A673 (cell line): Measurements from ENCODE around the gene CRY1.

Experiments
- CTCF ChIP-seq: fragments of 300-800, 200-600 bp; sonication (generic); conservative IDR thresholded peaks from 2 replicates; pipeline ENCODE4 v1.5.1; 2017; ENCODE audit warnings: low read depth, mild to moderate bottlenecking, antibody characterized with exemption, low read length, moderate library complexity, mixed read lengths
- EZH2 ChIP-seq: fragments of 200-600 bp; sonication (generic); IDR thresholded peaks from 2 replicates; pipeline ENCODE4 v1.6.1; 2017; ENCODE audit warnings: borderline replicate concordance, low read depth, mild to moderate bottlenecking, mixed read lengths, antibody characterized with exemption, low read length; ENCODE audit not compliant: poor library complexity, severe bottlenecking

- TF ChIP-seq EZH2 (no peak), CTCF (no peak)
These were observed 46.4 kb upstream of the CRY1 start for GRCh38 chr12:107139787-107140186.
